Retinal pigment epithelial cell (primary cell): Measurements from ENCODE around the gene PPARG.
A peak's percentile ranks its signal among the peaks of the same experiment; 100 is the strongest.
"Not testable (repeated sequence)": the region's sequence is repeated elsewhere in the genome, so short reads cannot be mapped to it uniquely, and the experiment has no call there.

Experiments
- DNase-seq: peaks from one replicate; pipeline ENCODE4 v3.0.0-alpha.2; 2010; ENCODE audit warnings: low read depth
- H3K4me3 ChIP-seq: 2 replicates; pipeline ENCODE4 v1.5.1; 2011; ENCODE audit warnings: mild to moderate bottlenecking, low read length, control low read depth, moderate library complexity
- CTCF ChIP-seq: conservative IDR thresholded peaks from 2 replicates; pipeline ENCODE4 v1.5.1; 2011; ENCODE audit warnings: low read depth, low read length, control low read depth, inconsistent platforms

The PPARG gene

DNA sequence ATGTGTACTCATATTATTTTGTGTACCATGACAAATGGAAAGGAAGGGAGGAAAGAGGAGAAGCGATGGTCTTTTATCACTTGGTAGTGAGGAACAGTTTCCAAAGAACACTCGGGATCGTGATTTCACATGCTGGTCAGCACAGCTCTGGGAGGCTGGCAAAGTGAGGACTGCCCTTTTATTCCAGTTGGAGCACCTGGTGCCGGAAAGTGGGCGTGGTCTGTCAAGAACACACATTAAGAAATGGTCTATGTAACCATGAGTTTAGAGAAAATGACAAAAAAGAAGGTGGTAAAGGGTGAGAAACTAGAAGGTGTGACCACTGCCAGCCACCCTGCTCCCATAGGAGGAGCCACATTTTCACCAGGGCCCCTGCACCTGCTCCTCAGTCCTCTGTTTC is 188.4 kb downstream of the PPARG start:
- no peak for TF ChIP-seq CTCF
- DNase-seq = no peak
- H3K4me3 ChIP-seq = no peak overlapping the region

GRCh38 chr3:12478326-12478725 is 189.5 kb downstream of the PPARG start:
- H3K4me3 ChIP-seq = no peak overlapping the region
- no peak for DNase-seq
- TF ChIP-seq CTCF = no peak

DNA sequence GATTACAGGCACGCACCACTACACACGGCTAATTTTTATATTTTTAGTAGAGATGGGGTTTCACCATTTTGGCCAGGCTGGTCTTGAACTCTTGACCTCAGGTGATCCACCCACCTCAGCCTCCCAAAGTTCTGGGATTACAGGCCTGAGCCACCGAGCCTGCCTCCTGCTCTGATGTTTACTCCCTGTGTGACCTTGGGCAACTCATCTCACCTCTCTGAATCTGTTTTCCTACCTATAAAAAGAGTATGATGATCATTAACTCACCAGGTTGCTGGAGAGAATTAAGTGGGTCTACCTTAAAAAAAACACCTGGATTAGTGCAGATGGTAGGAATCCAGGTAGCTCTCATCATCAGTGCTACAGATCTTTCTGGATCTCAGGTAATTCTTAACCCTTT is 190.3 kb downstream of the PPARG start:
- H3K4me3 ChIP-seq, DNase-seq: not testable (repeated sequence)

GRCh38 chr3:12479919-12480427 is 191.1 kb downstream of the PPARG start:
- H3K4me3 ChIP-seq = no peak overlapping the region
- peak; percentile 61 for TF ChIP-seq CTCF
- no peak for DNase-seq

GRCh38 chr3:12483410-12483809 is 194.5 kb downstream of the PPARG start:
- H3K4me3 ChIP-seq = peak overlapping the region; percentile 80
- TF ChIP-seq CTCF = no peak

GRCh38 chr3:12483872-12484197 is 195.0 kb downstream of the PPARG start:
- TF ChIP-seq CTCF = no peak
- peak overlapping the region; percentile 80 for H3K4me3 ChIP-seq
- no peak for DNase-seq

More at GRCh38 chr3:12483410-12483809, 194.5 kb downstream of the PPARG start:
- DNase-seq = no peak
